SK-N-SH (cell line): ENCODE data around the gene ADAMTSL1. TPM values are rescaled to one million over a fixed set of nuclear protein-coding genes. Genes with fewer than 3 reads are reported as not detected.
A peak's percentile ranks its signal among the peaks of the same experiment; 100 is the strongest.

Experiments used
- CTCF ChIA-PET: fragments of 300-600, 350-600 bp; formaldehyde crosslinking; extraction: SDS; loops from one replicate; lab custom pipeline; 2021; lab: Yijun Ruan, JAX
- POLR2A ChIA-PET: fragments of 350-600 bp; sonication (Branson Sonifier 250); formaldehyde crosslinking; extraction: SDS; loops from one replicate; lab custom pipeline; 2020; ENCODE audit warnings: antibody characterized with exemption, inconsistent platforms; lab: Yijun Ruan, JAX
- DNase-seq: peaks from one replicate; pipeline ENCODE4 v3.0.0; 2012
- H2AFZ ChIP-seq: fragments of 200-600 bp; sonication (generic); 2 replicates; pipeline ENCODE4 v1.8.1; 2016; ENCODE audit warnings: antibody characterized with exemption, mild to moderate bottlenecking, low read depth
- H3F3A ChIP-seq: fragments of 200-600 bp; sonication (generic); replicated peaks from 2 replicates; pipeline ENCODE3; 2016; ENCODE audit warnings: antibody characterized with exemption, mild to moderate bottlenecking; ENCODE audit not compliant: insufficient read depth
- H3K27ac ChIP-seq, 2 experiments: fragments of 200-500 bp in 1 of 2; fragments of 200-600 bp in 1 of 2; sonication (Bioruptor generic) in 1 of 2; sonication (generic), shearing (Covaris generic) in 1 of 2; 2 replicates each; pipeline versions ENCODE4 v1.5.1 to v1.6.1; 2014 to 2016; ENCODE audit warnings: low read depth in 2 of 2, inconsistent platforms in 1 of 2, low read length in 1 of 2, mild to moderate bottlenecking in 1 of 2, mixed read lengths in 1 of 2
- H3K27me3 ChIP-seq: fragments of 200-600 bp; sonication (generic), shearing (Covaris generic); 2 replicates; pipeline ENCODE4 v1.6.1; 2016; ENCODE audit warnings: mixed run types; ENCODE audit not compliant: insufficient read depth
- H3K36me3 ChIP-seq, 2 experiments: fragments of 200-500 bp in 1 of 2; fragments of 200-600 bp in 1 of 2; sonication (Bioruptor generic) in 1 of 2; sonication (generic) in 1 of 2; replicated peaks in 1 of 2; 2 replicates each; pipeline versions ENCODE3 to v1.5.1; 2014 to 2016; ENCODE audit warnings: low read length in 1 of 2, mild to moderate bottlenecking in 1 of 2; ENCODE audit not compliant: insufficient read depth in 2 of 2, control insufficient read depth in 1 of 2
- H3K4me1 ChIP-seq, 2 experiments: fragments of 200-500 bp in 1 of 2; fragments of 200-600 bp in 1 of 2; sonication (Bioruptor generic) in 1 of 2; sonication (generic), shearing (Covaris generic) in 1 of 2; 2 replicates each; pipeline versions ENCODE4 v1.5.1 to v1.6.1; 2014 to 2016; ENCODE audit warnings: low read depth in 1 of 2, low read length in 1 of 2, mixed run types in 1 of 2; ENCODE audit not compliant: insufficient read depth in 2 of 2, control insufficient read depth in 1 of 2
- H3K4me2 ChIP-seq: fragments of 200-600 bp; sonication (generic), shearing (Covaris generic); 2 replicates; pipeline ENCODE4 v1.6.1; 2017; ENCODE audit warnings: mixed run types
- H3K4me3 ChIP-seq, 2 experiments: fragments of 200-500 bp in 1 of 2; fragments of 200-600 bp in 1 of 2; sonication (Bioruptor generic) in 1 of 2; sonication (generic), shearing (Covaris generic) in 1 of 2; 2 replicates each; pipeline versions ENCODE4 v1.5.1 to v1.8.1; 2014 to 2016; ENCODE audit warnings: low read depth in 2 of 2, inconsistent platforms in 1 of 2, low read length in 1 of 2, mild to moderate bottlenecking in 1 of 2, mixed read lengths in 1 of 2, moderate library complexity in 1 of 2
- H3K79me2 ChIP-seq: fragments of 200-600 bp; sonication (generic); 2 replicates; pipeline ENCODE4 v1.8.1; 2017; ENCODE audit warnings: mild to moderate bottlenecking; ENCODE audit not compliant: insufficient read depth
- H3K9ac ChIP-seq: fragments of 200-600 bp; sonication (generic); 2 replicates; pipeline ENCODE4 v1.6.1; 2017; ENCODE audit warnings: mixed run types
- H3K9me2 ChIP-seq: fragments of 200-600 bp; sonication (generic); 2 replicates; pipeline ENCODE4 v1.6.1; 2017; ENCODE audit warnings: mixed run types
- H3K9me3 ChIP-seq: fragments of 200-600 bp; sonication (generic); 2 replicates; pipeline ENCODE4 v1.6.1; 2017; ENCODE audit warnings: mixed run types, mild to moderate bottlenecking, moderate library complexity
- H4K20me1 ChIP-seq: fragments of 200-600 bp; sonication (generic); 2 replicates; pipeline ENCODE4 v1.6.1; 2017; ENCODE audit warnings: mild to moderate bottlenecking, mixed run types; ENCODE audit not compliant: insufficient read depth
- ELF1 ChIP-seq: IDR thresholded peaks from 2 replicates; pipeline ENCODE4 v1.4.0; 2012
- FOSL2 ChIP-seq: IDR thresholded peaks from 2 replicates; pipeline ENCODE4 v1.4.0; 2012; ENCODE audit warnings: low read depth, mild to moderate bottlenecking, moderate library complexity, borderline replicate concordance
- FOXM1 ChIP-seq: IDR thresholded peaks from 2 replicates; pipeline ENCODE4 v1.4.0; 2012; ENCODE audit warnings: low read depth, mild to moderate bottlenecking
- GABPA ChIP-seq: IDR thresholded peaks from 2 replicates; pipeline ENCODE4 v1.4.0; 2012; ENCODE audit warnings: low read depth, mild to moderate bottlenecking
- JUND ChIP-seq: IDR thresholded peaks from 2 replicates; pipeline ENCODE4 v1.4.0; 2012
- MEF2A ChIP-seq: IDR thresholded peaks from 2 replicates; pipeline ENCODE4 v1.4.0; 2012; ENCODE audit warnings: low read depth, borderline replicate concordance
- RAD21 ChIP-seq: IDR thresholded peaks from 2 replicates; pipeline ENCODE4 v1.6.1; 2012; ENCODE audit warnings: mild to moderate bottlenecking, low read length
- REST ChIP-seq: IDR thresholded peaks from 2 replicates; pipeline ENCODE4 v1.6.1; 2012; ENCODE audit warnings: mild to moderate bottlenecking, low read depth, low read length, moderate library complexity
- TCF12 ChIP-seq: IDR thresholded peaks from 2 replicates; pipeline ENCODE4 v1.4.0; 2012
- TEAD4 ChIP-seq: IDR thresholded peaks from 2 replicates; pipeline ENCODE4 v1.4.0; 2012; ENCODE audit warnings: mild to moderate bottlenecking, borderline replicate concordance; ENCODE audit not compliant: insufficient read depth
- WGBS: methylation state at CpG from one replicate; pipeline ENCODE4 v1.1.6; 2017; ENCODE audit warnings: low lambda C conversion rate; 5-methylcytosine and 5-hydroxymethylcytosine counted together
- polyA plus RNA-seq, 3 experiments: library from polyadenylated mRNA; depleted of rRNA; stranded (reverse); fragments of >200 nt; gene quantifications; 2 replicates each; pipeline ENCODE4 v1.2.3, GENCODE V29; 2012

Gene ADAMTSL1
- polyA plus RNA-seq, 1 of the 3 experiments (the other 2 are of a cell fraction), result 114 TPM

GRCh38 chr9:18569941-18570630 lies 96.1 kb downstream of the ADAMTSL1 start:
- WGBS, result 70% methylated on average over 3 of the region's 3 CpGs
- Histone ChIP-seq H4K20me1 (no peaks in the 10 kb centered on the region), H3K4me3 (no peak overlapping the region), H3K27me3 (no peaks in the 10 kb centered on the region), H3K79me2 (peaks cover 89% of the 10 kb centered on the region), H3K4me1 (peaks cover 8 to 13% of the 10 kb centered on the region in 2 experiments), H3K4me2 (no peak overlapping the region), H3K9ac (peak overlapping the region; percentile 40; the same call in 1 of the 2 replicates), H3F3A (peaks cover 31% of the 10 kb centered on the region), H3K9me2 (no peaks in the 10 kb centered on the region), H3K27ac (peak overlapping the region; percentile 58 to 95; a peak in 3 of 4 replicates), H2AFZ (no peak overlapping the region), H3K36me3 (peaks cover 0 to 26% of the 10 kb centered on the region in 2 experiments), H3K9me3 (no peaks in the 10 kb centered on the region)
- no peak for DNase-seq
- ChIA-PET CTCF (no interaction called here), POLR2A (no interaction called here)
- TF ChIP-seq RAD21, result no peak
- TF ChIP-seq JUND, result 0 out of 2 replicates have a peak, but pooled peaks have one; percentile 18
- TF ChIP-seq MEF2A, result no peak
- peak; percentile 7; the same call in 1 of the 2 replicates for TF ChIP-seq TCF12
- TF ChIP-seq FOSL2, result 0 out of 2 replicates have a peak, but pooled peaks have one; percentile 7
- no peak for TF ChIP-seq FOXM1

- H3K9ac ChIP-seq, result no peak overlapping the region
- H3K4me3 ChIP-seq, result no peak overlapping the region
- H3K79me2 ChIP-seq, result peaks cover 92% of the 10 kb centered on the region
- H3K27me3 ChIP-seq, result no peaks in the 10 kb centered on the region
- peaks cover 25% of the 10 kb centered on the region for H3F3A ChIP-seq
- H4K20me1 ChIP-seq, result no peaks in the 10 kb centered on the region
- peaks cover 0 to 55% of the 10 kb centered on the region in 2 experiments for H3K36me3 ChIP-seq
- H3K9me2 ChIP-seq, result no peaks in the 10 kb centered on the region
- TF ChIP-seq TCF12, result no peak
- no peak for TF ChIP-seq GABPA
- TF ChIP-seq JUND, result no peak
- no peak for TF ChIP-seq REST
- TF ChIP-seq TEAD4, result no peak
- no peak for TF ChIP-seq ELF1
- ChIA-PET CTCF (interaction anchor here (1.0 kb wide), 1 partner anchor 218 kb away, joined by 3 read pairs; no protein-coding TSS in a partner anchor), POLR2A (interaction anchor here (0.5 kb wide), 1 partner anchor 47 kb away, joined by 3 read pairs; no protein-coding TSS in a partner anchor)
- H3K4me2 ChIP-seq, result no peak overlapping the region
- H2AFZ ChIP-seq, result no peak overlapping the region
- H3K27ac ChIP-seq, result no peak overlapping the region
- no peak for DNase-seq
- H3K4me1 ChIP-seq, result peaks cover 3 to 5% of the 10 kb centered on the region in 2 experiments; a peak in 3 of 4 replicates
- 73% methylated on average over 1 of the region's 1 CpG for WGBS
- no peaks in the 10 kb centered on the region for H3K9me3 ChIP-seq
Measured at GRCh38 chr9:18573021-18573556, 99.1 kb downstream of the ADAMTSL1 start.
